ENCODE results near the gene POLD4.

- TF ChIP-seq CTCF (IDR thresholded peaks at IDR 0.05) (no peak), POLR2A (IDR thresholded peaks at IDR 0.05) (no peak)
Measured at GRCh38 chr11:67400942-67401494, 47.7 kb upstream of the POLD4 start.
